ENCODE data around the gene KRTAP19-5.

KRTAP19-5 gene

DNA sequence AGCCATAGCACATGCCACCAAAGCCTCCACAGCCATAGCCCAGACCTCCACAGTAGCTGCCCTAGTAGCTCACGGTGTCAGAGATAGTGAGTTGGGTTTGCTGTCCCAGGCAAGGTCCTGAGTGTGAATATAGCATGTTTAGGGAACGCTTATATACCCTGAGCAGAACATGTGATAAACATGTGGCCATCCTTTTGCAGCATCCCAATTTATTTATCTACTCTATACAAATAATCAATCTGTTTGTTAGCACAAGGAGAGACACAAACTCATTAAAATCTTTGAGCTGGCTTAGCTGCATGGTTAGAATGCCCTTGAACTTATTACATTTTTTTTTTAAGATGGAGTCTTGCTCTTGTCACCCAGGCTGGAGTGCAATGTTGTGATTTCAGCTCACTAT, 14.6 kb downstream of the KRTAP19-5 start, which contains the start of gene KRTAP19-2:
Gene KRTAP19-2, minus strand, starts transcription at position 101 of the 400 bp plus-strand sequence. Its CDS starts 88 bp downstream, at position 13.
- DNase-seq (ENCODE audit: low read depth): no peak
- TF ChIP-seq, protein P1, sequence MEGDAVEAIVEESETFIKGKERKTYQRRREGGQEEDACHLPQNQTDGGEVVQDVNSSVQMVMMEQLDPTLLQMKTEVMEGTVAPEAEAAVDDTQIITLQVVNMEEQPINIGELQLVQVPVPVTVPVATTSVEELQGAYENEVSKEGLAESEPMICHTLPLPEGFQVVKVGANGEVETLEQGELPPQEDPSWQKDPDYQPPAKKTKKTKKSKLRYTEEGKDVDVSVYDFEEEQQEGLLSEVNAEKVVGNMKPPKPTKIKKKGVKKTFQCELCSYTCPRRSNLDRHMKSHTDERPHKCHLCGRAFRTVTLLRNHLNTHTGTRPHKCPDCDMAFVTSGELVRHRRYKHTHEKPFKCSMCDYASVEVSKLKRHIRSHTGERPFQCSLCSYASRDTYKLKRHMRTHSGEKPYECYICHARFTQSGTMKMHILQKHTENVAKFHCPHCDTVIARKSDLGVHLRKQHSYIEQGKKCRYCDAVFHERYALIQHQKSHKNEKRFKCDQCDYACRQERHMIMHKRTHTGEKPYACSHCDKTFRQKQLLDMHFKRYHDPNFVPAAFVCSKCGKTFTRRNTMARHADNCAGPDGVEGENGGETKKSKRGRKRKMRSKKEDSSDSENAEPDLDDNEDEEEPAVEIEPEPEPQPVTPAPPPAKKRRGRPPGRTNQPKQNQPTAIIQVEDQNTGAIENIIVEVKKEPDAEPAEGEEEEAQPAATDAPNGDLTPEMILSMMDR (conservative IDR thresholded peaks at IDR 0.05; ENCODE audit: low read length): no peak
- no peak within 1 kb of the TSS for H3K4me3 ChIP-seq (ENCODE audit: low read length)

DNA sequence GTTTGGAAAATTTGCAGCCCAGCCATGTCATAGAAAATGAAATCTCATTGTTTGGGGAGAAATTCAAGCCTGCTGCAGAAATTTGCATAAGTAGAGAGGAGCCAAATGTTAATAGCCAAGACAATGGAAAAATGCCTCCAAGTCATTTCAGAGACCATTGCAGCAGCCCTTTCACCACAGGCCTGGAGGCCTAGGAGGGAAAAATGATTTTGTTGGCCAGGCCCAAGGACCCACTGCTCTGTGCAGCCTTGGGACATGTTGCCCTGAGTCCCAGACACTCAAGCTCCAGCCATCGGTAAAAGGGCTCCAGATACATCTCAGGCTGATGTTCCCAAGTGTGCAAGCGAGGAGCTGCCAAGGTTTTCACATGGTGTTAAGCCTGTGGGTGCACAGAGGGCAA, 15.8 kb downstream of the KRTAP19-5 start:
- no peak for DNase-seq (ENCODE audit: low read depth)
- TF ChIP-seq, protein P1 (conservative IDR thresholded peaks at IDR 0.05; ENCODE audit: low read length): no peak
- H3K4me3 ChIP-seq (ENCODE audit: low read length): no peak overlapping the region

DNA sequence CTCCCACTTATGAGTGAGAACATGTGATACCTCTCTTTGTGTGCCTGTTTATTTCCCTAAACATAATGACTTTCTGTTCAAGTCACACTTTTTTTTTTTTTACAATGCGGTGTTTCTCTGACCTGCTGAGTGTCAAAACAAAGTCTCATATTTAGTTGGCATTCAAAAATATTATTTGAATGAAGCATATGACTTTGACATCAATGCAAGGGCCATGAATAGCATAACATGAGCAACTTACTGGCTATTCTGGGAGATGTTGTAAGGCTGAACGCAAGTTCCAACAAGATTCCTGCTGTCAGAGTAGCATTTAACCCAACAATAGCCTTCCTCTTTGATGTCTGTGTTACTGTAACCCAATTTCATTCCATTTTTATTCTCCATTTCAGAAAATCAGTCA, 19.8 kb downstream of the KRTAP19-5 start:
- DNase-seq (ENCODE audit: low read depth): no peak

DNA sequence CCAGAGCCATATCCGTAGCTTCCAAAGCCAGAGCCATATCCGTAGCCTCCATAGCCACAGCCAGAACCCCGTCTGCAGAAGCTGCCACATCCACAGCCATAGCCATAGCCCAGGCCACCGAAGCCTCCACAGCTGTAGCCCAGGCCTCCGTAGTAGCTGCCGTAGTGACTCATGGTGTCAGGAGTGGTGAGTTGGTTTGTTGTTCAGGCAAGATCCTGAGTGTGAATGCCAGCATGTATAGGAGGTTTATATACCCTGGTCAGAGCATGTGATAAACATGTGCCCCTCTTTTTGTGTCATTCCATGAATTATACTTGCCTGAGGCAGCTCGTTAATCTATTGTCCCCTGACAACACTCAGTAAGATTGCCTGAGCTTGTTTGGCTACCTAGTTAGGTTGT, 21.8 kb downstream of the KRTAP19-5 start, which contains the start of gene KRTAP19-1:
Gene KRTAP19-1, minus strand, starts transcription at position 223 of the 400 bp plus-strand sequence. Its CDS starts 50 bp downstream, at position 173.
- TF ChIP-seq, protein P1 (conservative IDR thresholded peaks at IDR 0.05; ENCODE audit: low read length): no peak
- DNase-seq (ENCODE audit: low read depth): no peak
- no peak within 1 kb of the TSS for H3K4me3 ChIP-seq (ENCODE audit: low read length)

More for the DNA sequence above, 19.8 kb downstream of the KRTAP19-5 start:
- H3K4me3 ChIP-seq (ENCODE audit: low read length): no peak overlapping the region
- TF ChIP-seq, protein P1 (conservative IDR thresholded peaks at IDR 0.05; ENCODE audit: low read length): no peak

DNA sequence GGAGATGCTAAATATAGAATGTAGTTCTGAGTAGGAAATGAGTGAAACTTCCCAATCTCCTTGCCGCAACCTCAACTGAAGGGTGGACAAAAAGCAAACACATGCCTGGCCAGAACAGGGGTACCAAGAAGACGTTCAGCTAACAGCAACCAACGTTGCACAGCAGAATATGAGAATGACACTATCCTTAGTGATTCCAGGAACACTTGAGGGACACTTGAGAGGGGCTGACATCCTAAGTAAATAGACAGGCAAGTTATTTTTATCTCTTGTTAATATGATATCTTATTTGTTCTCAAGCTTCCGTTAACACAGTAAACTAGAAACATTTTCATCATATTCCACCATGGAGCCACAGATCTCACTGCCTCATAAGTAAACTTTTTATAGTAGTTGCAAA, 22.7 kb downstream of the KRTAP19-5 start:
- no peak for DNase-seq (ENCODE audit: low read depth)
- TF ChIP-seq, protein P1 (conservative IDR thresholded peaks at IDR 0.05; ENCODE audit: low read length): no peak

DNA sequence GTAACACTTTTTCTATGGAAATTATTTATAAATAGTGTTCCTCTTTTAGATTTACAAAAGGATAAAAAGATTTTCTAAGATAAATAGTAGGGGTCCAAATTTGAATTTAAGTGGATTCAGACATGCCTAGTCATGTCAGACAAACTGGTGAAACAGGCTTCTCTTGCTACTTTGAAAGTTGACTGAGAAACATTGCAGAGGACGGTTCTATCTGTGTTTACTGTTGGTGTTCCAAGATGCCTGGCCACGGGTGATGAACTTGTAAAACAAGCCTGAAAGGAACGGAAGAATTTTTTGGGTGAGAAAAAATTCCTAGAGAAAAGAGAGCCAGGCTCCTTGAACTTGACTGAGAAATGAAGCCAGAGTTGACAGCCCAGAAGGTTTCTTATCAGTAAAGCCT, 23.9 kb downstream of the KRTAP19-5 start:
- TF ChIP-seq, protein P1 (conservative IDR thresholded peaks at IDR 0.05; ENCODE audit: low read length): no peak
- DNase-seq (ENCODE audit: low read depth): no peak
- H3K4me3 ChIP-seq (ENCODE audit: low read length): no peak overlapping the region

More for the DNA sequence above, 22.7 kb downstream of the KRTAP19-5 start:
- H3K4me3 ChIP-seq (ENCODE audit: low read length): no peak overlapping the region

DNA sequence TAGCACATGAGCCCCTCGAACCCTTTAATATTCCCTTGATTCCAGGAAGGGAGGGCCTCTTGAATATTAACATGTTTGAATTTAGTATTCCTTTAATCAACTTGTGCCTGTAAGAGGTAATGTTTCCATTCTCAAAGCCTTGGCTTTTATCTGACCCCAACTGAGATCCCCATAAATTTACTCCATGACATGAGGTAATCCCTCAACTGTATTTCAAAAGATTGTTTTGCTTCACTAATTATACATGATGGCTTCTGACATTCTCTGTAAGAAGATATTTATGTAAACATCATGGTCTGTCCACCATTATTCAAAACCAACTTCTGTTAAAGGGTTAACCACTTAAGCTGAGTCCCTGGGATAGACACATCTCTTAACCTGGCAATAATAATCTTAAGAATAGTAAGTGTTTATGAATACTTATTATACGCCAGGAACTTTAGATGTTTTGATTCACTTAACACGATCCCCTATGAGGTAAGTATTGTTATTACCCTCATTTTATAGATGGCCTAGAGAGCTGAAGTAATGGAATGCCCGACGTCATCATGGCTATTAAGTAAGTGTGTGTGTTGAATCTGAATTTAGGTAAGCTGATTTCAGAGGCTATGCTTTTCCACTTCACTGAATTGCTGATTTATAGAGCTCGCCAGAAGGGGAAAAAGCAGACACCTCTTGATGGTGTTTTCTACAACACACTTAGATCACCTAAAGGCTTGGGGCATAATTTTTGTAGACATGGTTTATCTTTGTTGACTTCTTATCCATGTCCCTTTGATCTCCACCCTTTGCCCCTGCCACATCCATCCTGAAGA, 32.8 kb downstream of the KRTAP19-5 start:
- DNase-seq (ENCODE audit: low read depth): no peak
- TF ChIP-seq, protein P1 (conservative IDR thresholded peaks at IDR 0.05; ENCODE audit: low read length): no peak
- no peak overlapping the region for H3K4me3 ChIP-seq (ENCODE audit: low read length)
